Neutrophil (primary cell): Measurements from ENCODE around the gene ARSH.
"Not testable (repeated sequence)": the region's sequence is repeated elsewhere in the genome, so short reads cannot be mapped to it uniquely, and the experiment has no call there.

ENCODE experiments used
- H3K27ac ChIP-seq: fragments of 200-600 bp; sonication (generic); 2 replicates; pipeline ENCODE4 v1.5.1; 2016; ENCODE audit warnings: mild to moderate bottlenecking, moderate library complexity
- H3K27me3 ChIP-seq: fragments of 200-600 bp; sonication (generic); 2 replicates; pipeline ENCODE4 v1.6.0; 2016; ENCODE audit warnings: mild to moderate bottlenecking
- H3K36me3 ChIP-seq: fragments of 200-600 bp; sonication (generic); 2 replicates; pipeline ENCODE4 v1.5.1; 2017
- H3K4me1 ChIP-seq, 2 experiments: fragments of 200-600 bp in 1 of 2; sonication (generic) in 1 of 2; 1 replicate in 1 of 2; 2 replicates in 1 of 2; pipeline versions ENCODE4 v1.5.1 to v1.6.1; 2013 to 2016; ENCODE audit warnings: low read depth in 1 of 2, low read length in 1 of 2, mild to moderate bottlenecking in 1 of 2, moderate library complexity in 1 of 2; ENCODE audit not compliant: control insufficient read depth in 1 of 2, insufficient read depth in 1 of 2
- H3K4me3 ChIP-seq, 2 experiments: fragments of 200-600 bp in 1 of 2; sonication (generic) in 1 of 2; 1 replicate in 1 of 2; 2 replicates in 1 of 2; pipeline ENCODE4 v1.5.1; 2013 to 2016; ENCODE audit warnings: low read depth in 1 of 2, low read length in 1 of 2, mild to moderate bottlenecking in 1 of 2, moderate library complexity in 1 of 2
- H3K9me3 ChIP-seq: fragments of 200-600 bp; sonication (generic); 2 replicates; pipeline ENCODE4 v1.5.1; 2016
- TF ChIP-seq, protein P1 (sequence below): fragments of 200-600 bp; sonication (generic); IDR thresholded peaks from 2 replicates; pipeline ENCODE4 v1.5.1; 2016; ENCODE audit warnings: antibody characterized with exemption

Gene ARSH

DNA sequence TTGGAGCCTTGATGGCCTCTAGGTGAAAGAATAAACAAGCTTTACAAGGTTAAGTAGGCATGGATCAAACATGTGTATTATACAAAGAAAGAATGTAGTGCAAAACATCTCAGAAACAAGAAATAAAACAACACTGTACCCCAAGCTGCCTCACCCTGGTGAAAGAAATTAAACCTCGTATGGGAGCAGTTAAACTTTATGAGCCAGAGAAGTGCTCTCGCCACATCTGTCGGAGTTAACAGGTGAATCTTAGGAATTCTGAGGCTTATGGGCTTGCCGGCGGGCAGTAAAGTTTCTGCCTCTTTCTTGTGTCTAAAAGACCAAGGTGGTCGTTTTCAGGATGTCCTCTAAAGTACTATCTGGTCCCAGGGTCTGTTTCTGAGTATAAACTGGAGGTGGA lies 34.0 kb upstream of the ARSH start:
- Histone ChIP-seq H3K27me3 (no peaks in the 10 kb centered on the region), H3K27ac (no peak overlapping the region), H3K4me1 (no peaks in the 10 kb centered on the region), H3K36me3 (no peaks in the 10 kb centered on the region), H3K9me3 (no peaks in the 10 kb centered on the region), H3K4me3 (no peak overlapping the region)
- TF ChIP-seq, protein P1, sequence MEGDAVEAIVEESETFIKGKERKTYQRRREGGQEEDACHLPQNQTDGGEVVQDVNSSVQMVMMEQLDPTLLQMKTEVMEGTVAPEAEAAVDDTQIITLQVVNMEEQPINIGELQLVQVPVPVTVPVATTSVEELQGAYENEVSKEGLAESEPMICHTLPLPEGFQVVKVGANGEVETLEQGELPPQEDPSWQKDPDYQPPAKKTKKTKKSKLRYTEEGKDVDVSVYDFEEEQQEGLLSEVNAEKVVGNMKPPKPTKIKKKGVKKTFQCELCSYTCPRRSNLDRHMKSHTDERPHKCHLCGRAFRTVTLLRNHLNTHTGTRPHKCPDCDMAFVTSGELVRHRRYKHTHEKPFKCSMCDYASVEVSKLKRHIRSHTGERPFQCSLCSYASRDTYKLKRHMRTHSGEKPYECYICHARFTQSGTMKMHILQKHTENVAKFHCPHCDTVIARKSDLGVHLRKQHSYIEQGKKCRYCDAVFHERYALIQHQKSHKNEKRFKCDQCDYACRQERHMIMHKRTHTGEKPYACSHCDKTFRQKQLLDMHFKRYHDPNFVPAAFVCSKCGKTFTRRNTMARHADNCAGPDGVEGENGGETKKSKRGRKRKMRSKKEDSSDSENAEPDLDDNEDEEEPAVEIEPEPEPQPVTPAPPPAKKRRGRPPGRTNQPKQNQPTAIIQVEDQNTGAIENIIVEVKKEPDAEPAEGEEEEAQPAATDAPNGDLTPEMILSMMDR = no peak

DNA sequence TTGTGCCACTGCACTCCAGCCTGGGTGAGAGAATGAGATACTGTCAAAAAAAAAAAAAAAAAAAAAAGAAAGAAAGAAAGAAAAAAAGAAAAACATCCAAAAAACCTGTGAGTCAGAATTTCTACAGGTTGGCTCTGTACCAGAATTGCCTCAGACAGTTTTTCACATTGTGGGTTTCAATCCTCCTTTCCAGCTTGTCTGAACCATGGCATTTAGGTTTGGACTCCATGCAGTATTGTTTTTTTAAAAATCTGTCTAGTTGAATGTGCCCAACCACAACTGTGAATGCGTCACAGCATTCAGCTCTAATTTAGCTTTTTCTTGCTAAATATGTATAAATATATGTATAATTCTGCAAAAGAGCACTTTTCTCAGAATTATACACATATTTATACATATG lies 31.4 kb upstream of the ARSH start:
- Histone ChIP-seq H3K27ac (no peak overlapping the region), H3K4me3 (no peak overlapping the region), H3K36me3 (no peaks in the 10 kb centered on the region), H3K4me1 (no peaks in the 10 kb centered on the region), H3K27me3 (no peaks in the 10 kb centered on the region), H3K9me3 (no peaks in the 10 kb centered on the region)
- TF ChIP-seq, protein P1 = no peak

DNA sequence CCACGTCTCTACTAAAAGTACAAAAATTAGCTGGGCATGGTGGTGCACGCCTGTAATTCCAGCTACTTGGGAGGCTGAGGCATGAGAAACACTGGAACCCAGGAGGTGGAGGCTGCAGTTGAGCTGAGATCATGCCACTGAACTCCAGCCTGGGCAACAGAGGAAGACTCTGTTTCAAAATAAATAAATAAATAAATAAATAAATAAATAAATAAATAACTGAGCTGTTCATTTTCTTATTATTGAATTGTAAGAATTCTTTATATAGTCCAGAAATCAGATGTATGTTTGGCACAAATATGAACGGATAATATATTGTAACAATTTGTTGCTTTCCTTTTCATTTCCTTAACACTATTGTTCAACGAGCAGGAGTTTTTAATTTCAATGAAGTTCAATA lies 27.7 kb upstream of the ARSH start:
- not testable (repeated sequence) for H3K4me3 ChIP-seq, H3K27me3 ChIP-seq, H3K4me1 ChIP-seq, H3K36me3 ChIP-seq, H3K9me3 ChIP-seq, H3K27ac ChIP-seq

DNA sequence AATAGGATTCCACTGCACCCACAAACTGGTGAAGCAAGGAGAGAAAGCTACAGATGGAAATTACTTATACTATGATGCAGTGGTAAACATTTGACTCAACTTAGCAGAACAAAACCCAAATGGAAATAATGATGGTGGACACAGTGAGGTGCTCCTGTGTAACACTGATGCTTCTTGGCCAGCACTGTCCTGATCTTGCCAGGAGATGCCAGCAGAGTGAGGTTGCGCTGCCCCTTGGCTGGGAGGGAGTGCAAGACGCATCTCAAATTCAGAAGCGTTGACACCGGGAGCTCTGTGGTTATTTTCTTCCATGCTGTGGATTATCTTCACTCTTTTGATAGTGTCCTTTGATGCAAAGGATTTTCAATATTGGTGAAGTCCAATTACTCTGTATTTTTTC lies 22.0 kb upstream of the ARSH start:
- no peak overlapping the region for H3K4me3 ChIP-seq
- H3K27me3 ChIP-seq = no peaks in the 10 kb centered on the region
- no peaks in the 10 kb centered on the region for H3K36me3 ChIP-seq
- TF ChIP-seq, protein P1 = no peak
- no peaks in the 10 kb centered on the region for H3K4me1 ChIP-seq
- H3K27ac ChIP-seq = no peak overlapping the region
- no peaks in the 10 kb centered on the region for H3K9me3 ChIP-seq

DNA sequence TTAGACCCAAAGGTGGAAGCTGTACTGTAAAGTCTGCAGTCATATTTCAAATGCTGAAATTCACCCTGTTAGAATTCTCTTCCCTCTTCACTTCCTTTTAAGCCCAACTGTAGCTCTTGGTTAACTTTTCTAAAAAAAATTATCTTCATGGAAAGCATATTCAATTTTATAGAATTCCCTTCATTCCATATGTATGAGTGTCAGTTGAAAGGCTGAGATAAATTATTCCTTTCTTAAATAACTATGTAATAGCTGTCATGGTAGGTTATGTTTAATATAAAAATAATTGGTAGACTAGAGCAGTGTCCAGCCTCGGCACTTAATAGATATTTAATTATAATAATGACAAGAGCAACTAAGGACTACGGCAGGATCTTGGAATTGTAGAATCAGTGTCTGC lies 16.8 kb upstream of the ARSH start:
- TF ChIP-seq, protein P1 = no peak
- H3K27ac ChIP-seq = no peak overlapping the region
- no peaks in the 10 kb centered on the region for H3K4me1 ChIP-seq
- no peaks in the 10 kb centered on the region for H3K9me3 ChIP-seq
- no peaks in the 10 kb centered on the region for H3K36me3 ChIP-seq
- no peaks in the 10 kb centered on the region for H3K27me3 ChIP-seq
- H3K4me3 ChIP-seq = no peak overlapping the region

DNA sequence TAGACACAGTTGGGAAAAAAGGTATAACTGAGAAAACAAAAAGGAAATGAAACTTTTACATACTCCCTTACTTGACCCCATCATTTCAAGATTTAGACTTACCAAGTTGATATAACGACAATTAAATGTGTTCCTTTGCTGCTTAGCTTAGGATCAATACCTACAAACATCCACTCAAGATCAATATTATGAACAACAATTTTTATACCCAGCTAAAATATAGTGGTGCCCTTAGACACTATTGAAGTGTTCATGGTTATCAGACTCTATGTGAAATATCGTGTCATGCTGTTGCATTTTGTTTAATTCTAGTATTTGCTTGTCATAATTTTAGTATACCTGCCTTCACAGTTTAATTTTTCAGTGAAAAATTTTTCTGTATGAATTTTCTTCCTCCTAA lies 4.2 kb downstream of the ARSH start:
- H3K27ac ChIP-seq = no peak overlapping the region
- TF ChIP-seq, protein P1 = no peak

More for the DNA sequence above, 4.2 kb downstream of the ARSH start:
- H3K4me1 ChIP-seq = no peaks in the 10 kb centered on the region
- no peaks in the 10 kb centered on the region for H3K36me3 ChIP-seq
- no peaks in the 10 kb centered on the region for H3K27me3 ChIP-seq
- no peaks in the 10 kb centered on the region for H3K9me3 ChIP-seq
- no peak overlapping the region for H3K4me3 ChIP-seq
